Erythroblast (primary cell): Measurements from ENCODE around the gene RNF215.

Experiments
- GATA1 ChIP-seq: IDR thresholded peaks from 2 replicates; pipeline ENCODE4 v1.6.1; 2011; ENCODE audit warnings: low read depth, mild to moderate bottlenecking, control low read depth, low read length, moderate library complexity
- POLR2A ChIP-seq: IDR thresholded peaks from 2 replicates; pipeline ENCODE4 v1.6.1; 2011; ENCODE audit warnings: mild to moderate bottlenecking, low read length

DNA sequence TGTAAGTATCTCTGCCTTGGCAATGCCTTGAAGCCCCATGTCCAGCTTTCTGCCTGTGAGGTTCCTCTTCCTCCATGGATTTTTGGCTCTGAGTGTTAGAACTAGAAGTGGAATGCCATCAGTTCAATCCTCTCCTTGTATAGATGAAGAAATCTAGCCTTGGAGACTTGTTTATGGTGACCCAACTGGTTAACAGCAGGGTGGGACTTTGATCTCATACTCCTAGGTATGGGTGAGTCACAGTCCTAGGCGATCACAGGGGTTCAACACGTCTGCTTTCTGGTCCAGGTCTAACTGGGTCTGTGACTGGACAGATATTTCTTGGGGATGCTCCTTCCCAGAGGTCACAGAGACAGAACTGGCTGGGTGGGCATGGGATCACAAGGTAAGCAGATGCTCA is 29.2 kb upstream of the RNF215 start:
- TF ChIP-seq POLR2A (no peak), GATA1 (no peak)
